ENCODE data around the gene ZNF415. TPM values are rescaled to one million over a fixed set of nuclear protein-coding genes. Genes with fewer than 3 reads are reported as not detected.
"Not testable (repeated sequence)": the region's sequence is repeated elsewhere in the genome, so short reads cannot be mapped to it uniquely, and the experiment has no call there.

ZNF415 gene
- polyA plus RNA-seq, 3 donors = 21.9 to 30.5 (median 24.0) TPM

- no peak for DNase-seq (ENCODE audit: extremely low read depth in 1 of 11, low read depth in 9 of 11, low spot score in 4 of 11)
These were observed 9.3 kb downstream of the ZNF415 start for GRCh38 chr19:53123400-53123799.

GRCh38 chr19:53112286-53112685, 20.4 kb downstream of the ZNF415 start:
- no peak for DNase-seq (ENCODE audit: extremely low read depth in 1 of 11, low read depth in 9 of 11, low spot score in 4 of 11)

- DNase-seq (ENCODE audit: extremely low read depth in 1 of 11, low read depth in 9 of 11, low spot score in 4 of 11) = no peak
These were observed 23.2 kb downstream of the ZNF415 start for GRCh38 chr19:53109527-53109926.

GRCh38 chr19:53103234-53104203, 29.2 kb downstream of the ZNF415 start, which contains the start of gene ZNF160:
Gene ZNF160 (minus strand): TSS chr19:53103422. CDS start chr19:53086276, 17,146 bp downstream.
- DNase-seq (ENCODE audit: extremely low read depth in 1 of 11, low read depth in 9 of 11, low spot score in 4 of 11) = peak; percentile 92 to 98 (median 97)

GRCh38 chr19:53102756-53103233, 29.9 kb downstream of the ZNF415 start:
- DNase-seq (ENCODE audit: extremely low read depth in 1 of 11, low read depth in 9 of 11, low spot score in 4 of 11) = peak in 4 of 11 donors; percentile 3 to 29 (median 22)

- no peak for DNase-seq (ENCODE audit: extremely low read depth in 1 of 11, low read depth in 9 of 11, low spot score in 4 of 11)
These were observed 30.4 kb downstream of the ZNF415 start for GRCh38 chr19:53102206-53102755.

- DNase-seq (ENCODE audit: extremely low read depth in 1 of 11, low read depth in 9 of 11, low spot score in 4 of 11) = no peak
These were observed 31.2 kb downstream of the ZNF415 start for GRCh38 chr19:53101518-53101917.

GRCh38 chr19:53098570-53098969, 34.1 kb downstream of the ZNF415 start:
- DNase-seq (ENCODE audit: extremely low read depth in 1 of 11, low read depth in 9 of 11, low spot score in 4 of 11) = not testable (repeated sequence)

- DNase-seq (ENCODE audit: extremely low read depth in 1 of 11, low read depth in 9 of 11, low spot score in 4 of 11) = not testable (repeated sequence)
These were observed 35.6 kb downstream of the ZNF415 start for GRCh38 chr19:53096982-53097690.

GRCh38 chr19:53096579-53096978, 36.1 kb downstream of the ZNF415 start:
- DNase-seq (ENCODE audit: extremely low read depth in 1 of 11, low read depth in 9 of 11, low spot score in 4 of 11) = not testable (repeated sequence)

GRCh38 chr19:53094754-53095575, 37.7 kb downstream of the ZNF415 start:
- DNase-seq (ENCODE audit: extremely low read depth in 1 of 11, low read depth in 9 of 11, low spot score in 4 of 11) = no peak

GRCh38 chr19:53092723-53093122, 40.0 kb downstream of the ZNF415 start:
- no peak for DNase-seq (ENCODE audit: extremely low read depth in 1 of 11, low read depth in 9 of 11, low spot score in 4 of 11)

GRCh38 chr19:53091413-53092254, 41.1 kb downstream of the ZNF415 start:
- DNase-seq (ENCODE audit: extremely low read depth in 1 of 11, low read depth in 9 of 11, low spot score in 4 of 11) = no peak

GRCh38 chr19:53088091-53088490, 44.6 kb downstream of the ZNF415 start:
- no peak for DNase-seq (ENCODE audit: extremely low read depth in 1 of 11, low read depth in 9 of 11, low spot score in 4 of 11)

- DNase-seq (ENCODE audit: extremely low read depth in 1 of 11, low read depth in 9 of 11, low spot score in 4 of 11) = peak in 2 of 11 donors; percentile 9 to 33
These were observed 45.8 kb downstream of the ZNF415 start for GRCh38 chr19:53086949-53087348.

GRCh38 chr19:53085496-53085895, 47.2 kb downstream of the ZNF415 start:
- DNase-seq (ENCODE audit: extremely low read depth in 1 of 11, low read depth in 9 of 11, low spot score in 4 of 11) = no peak

GRCh38 chr19:53082929-53083328, 49.8 kb downstream of the ZNF415 start:
- DNase-seq (ENCODE audit: extremely low read depth in 1 of 11, low read depth in 9 of 11, low spot score in 4 of 11) = no peak
